ENCODE data around the gene CCNB1. TPM values are rescaled to one million over a fixed set of nuclear protein-coding genes. Genes with fewer than 3 reads are reported as not detected.
"Not testable (repeated sequence)": the region's sequence is repeated elsewhere in the genome, so short reads cannot be mapped to it uniquely, and the experiment has no call there.

CCNB1 gene
- polyA plus RNA-seq, 1 donor: 136 TPM

- not testable (repeated sequence) for DNase-seq
Measured at GRCh38 chr5:69181659-69182293, 14.8 kb downstream of the CCNB1 start.

DNA sequence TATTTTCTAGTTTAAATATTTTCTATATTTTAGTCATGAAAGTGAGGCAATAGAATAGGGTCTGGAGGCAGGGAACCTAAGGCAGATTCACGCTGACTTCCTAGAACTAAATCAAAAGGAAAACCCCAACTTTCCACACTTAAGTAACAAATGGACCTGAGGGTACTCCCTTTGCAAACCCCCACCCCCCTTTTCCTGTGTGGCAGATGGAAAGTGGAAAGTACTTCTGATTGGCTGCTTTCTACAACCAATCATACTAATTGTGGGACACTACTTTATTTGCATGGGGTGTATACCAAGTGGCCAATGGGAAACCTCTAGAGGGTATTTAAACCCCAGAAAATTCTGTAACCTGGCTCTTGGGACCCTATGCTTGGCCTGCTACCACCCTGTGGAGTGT, 17.7 kb downstream of the CCNB1 start:
- no peak for DNase-seq

- no peak for DNase-seq
Measured at GRCh38 chr5:69187342-69187741, 20.4 kb downstream of the CCNB1 start.

- no peak for DNase-seq
Measured at GRCh38 chr5:69188811-69189161, 21.8 kb downstream of the CCNB1 start.

DNA sequence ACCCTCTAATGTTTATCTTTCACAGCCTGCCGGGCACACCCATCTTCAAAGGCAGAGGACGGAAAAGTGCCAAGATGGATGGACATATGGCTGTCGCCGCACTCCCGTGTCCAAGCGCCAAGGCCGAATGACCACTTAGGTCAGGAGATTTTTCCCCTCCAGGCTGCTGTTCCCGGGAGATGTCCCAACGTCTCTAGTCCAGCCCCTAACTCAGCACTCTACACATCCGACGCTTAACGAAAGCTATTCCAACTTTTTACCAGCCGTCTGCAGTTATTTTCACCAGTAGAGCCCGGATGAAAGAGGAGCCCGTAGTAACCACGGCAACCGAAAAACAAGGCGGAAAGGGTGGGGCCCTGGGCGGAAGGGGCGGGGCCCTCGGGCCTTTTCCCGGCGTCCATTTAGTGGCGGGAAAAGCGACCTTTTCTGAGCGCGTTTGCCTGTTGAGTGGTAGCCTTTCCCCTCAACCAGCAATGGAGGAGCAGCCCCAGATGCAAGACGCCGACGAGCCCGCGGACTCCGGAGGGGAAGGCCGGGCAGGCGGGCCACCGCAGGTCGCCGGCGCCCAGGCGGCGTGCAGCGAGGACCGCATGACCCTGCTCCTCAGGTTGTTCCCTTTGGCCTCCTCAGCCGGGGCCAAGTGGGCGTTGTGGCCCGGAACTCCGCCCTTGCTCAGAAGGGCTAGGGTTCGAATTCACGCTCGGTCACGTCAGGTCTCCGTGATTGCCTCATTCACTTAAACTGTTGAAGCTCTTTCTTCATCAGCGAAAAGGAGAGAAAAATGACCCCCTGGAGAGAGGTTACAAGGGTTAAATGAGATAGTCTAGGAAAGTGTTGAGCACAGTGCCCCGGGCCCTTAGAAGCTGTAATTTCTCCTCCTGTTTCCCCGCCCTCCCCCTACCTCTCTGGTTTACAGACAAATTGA, 22.5 kb downstream of the CCNB1 start, which contains the start of gene CENPH:
TSS of gene CENPH (plus strand) at position 422 of the 925 bp plus-strand sequence. CDS start at position 474, 52 bp downstream.
- peak; percentile 96 for DNase-seq

GRCh38 chr5:69202497-69202896, 35.5 kb downstream of the CCNB1 start:
- DNase-seq: no peak

GRCh38 chr5:69206528-69207190, 39.7 kb downstream of the CCNB1 start:
- no peak for DNase-seq

- DNase-seq: no peak
Measured at GRCh38 chr5:69209602-69210001, 42.7 kb downstream of the CCNB1 start.

GRCh38 chr5:69211200-69211599, 44.2 kb downstream of the CCNB1 start:
- no peak for DNase-seq

DNA sequence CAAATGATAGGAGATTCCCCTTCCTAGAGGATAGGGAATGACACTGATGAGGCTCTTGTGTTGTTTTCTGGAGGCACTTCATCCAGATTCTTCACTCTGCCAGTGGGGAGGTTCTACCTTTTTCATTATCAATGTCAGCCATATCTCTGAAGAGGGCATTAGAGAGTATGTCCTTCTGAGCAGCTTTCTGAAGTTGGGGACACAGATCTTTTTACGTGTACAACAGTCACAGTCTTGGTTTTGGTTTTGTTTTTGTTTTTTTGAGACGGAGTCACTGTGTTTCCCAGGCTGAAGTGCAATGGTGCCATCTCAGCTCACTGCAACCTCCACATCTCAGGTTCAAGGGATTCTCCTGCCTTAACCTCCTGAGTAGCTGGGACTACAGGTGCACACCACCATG, 45.1 kb downstream of the CCNB1 start:
- no peak for DNase-seq

- no peak for DNase-seq
Measured at GRCh38 chr5:69213513-69214215, 46.7 kb downstream of the CCNB1 start.

DNA sequence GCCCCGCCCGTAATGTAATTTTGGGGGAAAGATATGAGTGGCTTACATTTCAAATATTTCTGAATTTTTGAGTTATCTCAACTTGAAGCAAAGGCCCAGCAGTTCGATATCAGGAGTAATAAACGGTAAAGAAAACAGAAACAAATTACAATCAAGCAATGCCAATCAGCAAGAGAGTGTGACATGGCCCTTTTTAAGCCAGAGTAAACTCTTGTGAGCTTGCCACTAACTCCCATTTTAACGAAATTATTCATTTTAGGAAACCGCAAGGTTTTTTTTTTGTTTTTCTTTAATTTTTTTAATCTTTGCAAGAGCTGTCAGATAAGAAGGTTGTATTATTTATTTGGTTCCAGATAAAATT, 50.2 kb downstream of the CCNB1 start:
- no peak for DNase-seq

GRCh38 chr5:69217548-69218526, 50.9 kb downstream of the CCNB1 start:
- peak; percentile 92 for DNase-seq

DNA sequence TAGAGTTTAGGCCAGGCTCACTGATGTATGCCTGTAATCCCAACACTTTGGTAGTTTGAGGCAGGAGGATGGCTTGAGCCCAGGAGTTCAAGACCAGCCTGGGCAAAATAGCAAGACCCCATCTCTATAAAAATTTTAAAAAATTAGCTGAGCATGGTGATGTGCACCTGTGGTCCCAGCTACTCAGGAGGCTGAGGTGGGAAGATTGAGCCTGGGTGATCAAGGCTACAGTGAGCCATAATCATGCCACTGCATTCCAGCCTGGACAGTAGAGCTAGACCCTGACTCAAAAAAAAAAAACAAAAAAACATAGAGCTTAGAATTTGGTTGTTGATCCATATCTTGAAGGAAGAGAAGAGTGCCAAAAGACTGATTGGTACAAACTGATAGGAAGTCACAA, 53.0 kb downstream of the CCNB1 start:
- DNase-seq: no peak

GRCh38 chr5:69220371-69220770, 53.4 kb downstream of the CCNB1 start:
- not testable (repeated sequence) for DNase-seq

DNA sequence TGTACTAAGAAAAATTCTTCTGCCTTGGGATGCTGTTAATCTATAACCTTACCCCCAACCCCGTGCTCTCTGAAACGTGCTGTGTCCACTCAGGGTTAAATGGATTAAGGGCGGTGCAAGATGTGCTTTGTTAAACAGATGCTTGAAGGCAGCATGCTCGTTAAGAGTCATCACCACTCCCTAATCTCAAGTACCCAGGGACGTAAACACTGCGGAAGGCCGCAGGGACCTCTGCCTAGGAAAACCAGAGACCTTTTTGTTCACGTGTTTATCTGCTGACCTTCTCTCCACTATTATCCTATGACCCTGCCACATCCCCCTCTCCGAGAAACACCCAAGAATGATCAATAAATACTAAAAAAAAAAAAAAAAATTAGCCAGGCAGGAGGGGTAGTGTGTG, 53.9 kb downstream of the CCNB1 start:
- DNase-seq: not testable (repeated sequence)

GRCh38 chr5:69224520-69224919, 57.6 kb downstream of the CCNB1 start:
- DNase-seq: no peak

DNA sequence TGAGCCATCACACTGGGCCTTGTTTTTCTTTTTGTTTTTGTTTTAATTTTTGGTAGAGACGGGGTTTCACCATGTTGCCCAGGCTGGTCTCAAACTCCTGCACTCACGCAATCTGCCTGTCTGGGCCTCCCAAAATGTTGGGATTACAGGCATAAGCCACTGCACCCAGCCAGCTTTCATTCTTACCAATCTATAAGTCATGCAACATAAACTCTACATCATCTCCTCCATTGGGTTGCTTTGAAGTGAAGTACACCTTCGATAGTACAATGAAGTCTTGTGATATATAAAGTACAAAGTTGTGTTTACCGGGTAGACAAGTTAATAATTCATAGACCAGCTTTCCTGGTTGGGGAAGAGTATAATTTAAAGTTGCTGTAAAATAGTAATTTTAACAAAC, 58.9 kb downstream of the CCNB1 start:
- DNase-seq: no peak
